ENCODE data around the gene SGSM2. TPM values are rescaled to one million over a fixed set of nuclear protein-coding genes. Genes with fewer than 3 reads are reported as not detected.

Gene SGSM2
- polyA plus RNA-seq, 3 donors, result 3.0 to 130 (median 3.5) TPM

DNA sequence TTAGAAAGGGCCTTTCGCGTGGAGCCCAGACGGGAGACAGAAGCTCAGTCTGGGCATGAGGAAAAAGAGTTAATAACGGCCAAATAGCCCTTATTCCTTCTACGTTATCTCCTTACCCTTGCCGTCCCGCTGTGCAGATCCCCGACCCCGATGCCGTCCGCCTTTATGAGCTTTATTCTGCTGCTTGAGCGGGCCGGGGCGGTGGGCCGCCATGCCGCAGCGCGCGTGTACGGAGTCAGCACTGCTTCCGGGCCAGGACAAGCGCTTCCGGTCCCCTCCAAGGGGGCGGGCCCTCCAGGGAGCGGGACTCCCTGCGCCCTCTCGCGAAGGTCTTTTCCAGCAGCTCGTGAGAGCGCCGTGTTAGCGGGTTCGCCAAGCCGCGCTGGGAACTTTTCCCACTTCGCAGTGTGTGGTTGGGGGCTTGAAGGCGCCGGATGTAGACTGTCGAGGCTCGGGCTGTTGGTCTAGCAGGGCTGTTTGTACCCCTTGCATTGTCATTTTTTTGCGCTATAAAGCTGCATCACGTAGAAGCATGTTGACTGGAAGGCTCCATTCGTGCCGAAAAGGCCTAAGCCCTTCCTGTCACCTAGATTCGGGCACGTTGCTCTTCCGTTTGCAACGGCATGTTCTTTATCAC is 968 bp upstream of the SGSM2 start, which contains the start of gene TSR1:
TSR1 (minus strand) TSS at position 243 of the 637 bp plus-strand sequence; CDS start at position 213, 30 bp downstream.
- H3K36me3 ChIP-seq (replicated peaks in 1 of 2; ENCODE audit: control insufficient read depth in 1 of 2, insufficient read depth in 2 of 2, low read length in 2 of 2), result peaks cover 36 to 39% of the 10 kb centered on the region in 2 donors
- peaks cover 18% of the 10 kb centered on the region for H3K79me2 ChIP-seq (ENCODE audit: insufficient read depth, low read length)
- H4K20me1 ChIP-seq (ENCODE audit: insufficient read depth, low read length), result peaks cover 6% of the 10 kb centered on the region
- H3K9ac ChIP-seq (ENCODE audit: insufficient read depth, low read length, poor library complexity, severe bottlenecking), result peak within 1 kb of the TSS; percentile 74
- Mint-ChIP-seq H3K36me3 (no peaks in the 10 kb centered on the region), H3K4me1 (peaks cover 15% of the 10 kb centered on the region), H3K27ac (peak within 1 kb of the TSS; percentile 70 to 94 (median 86)), H3K27me3 (ENCODE audit: low read depth in 3 of 3) (peaks cover 0 to 4% (median 0%) of the 10 kb centered on the region in 3 donors), H3K9me3 (no peaks in the 10 kb centered on the region), H3K4me3 (peak within 1 kb of the TSS; percentile 95 to 97)
- H3K9me3 ChIP-seq (replicated peaks in 1 of 2; ENCODE audit: control insufficient read depth in 1 of 2, insufficient read depth in 1 of 2, low read length in 2 of 2), result no peaks in the 10 kb centered on the region
- no peaks in the 10 kb centered on the region for H3K27me3 ChIP-seq (ENCODE audit: control insufficient read depth in 2 of 2, insufficient read depth in 2 of 2, low read length in 2 of 2)
- peak within 1 kb of the TSS; percentile 100 for H3K4me2 ChIP-seq (replicated peaks; ENCODE audit: extremely low read depth, low read length, poor library complexity, severe bottlenecking)
- peak within 1 kb of the TSS; percentile 34 to 73 for H3K27ac ChIP-seq (ENCODE audit: low read depth in 1 of 2, low read length in 2 of 2)
- H2AFZ ChIP-seq (ENCODE audit: insufficient read depth, low read depth, low read length, poor library complexity, severe bottlenecking), result peak within 1 kb of the TSS; percentile 96
- intact Hi-C loops (cut with micrococcal nuclease), result loop anchor here in 1 of 2 donors (5.0 kb wide), 1 partner anchor 34 kb away; the partner anchor contains the start of genes SMG6 and SRR
- under 1% methylated on average over 44 of the region's 48 CpGs for WGBS (ENCODE audit: insufficient coverage)
- peak within 1 kb of the TSS; percentile 84 to 91 (median 88) for H3K4me3 ChIP-seq (replicated peaks in 1 of 3; ENCODE audit: low read depth in 2 of 3, low read length in 3 of 3)
- DNase-seq, result peak; percentile 74 to 87 (median 82)
- H3K4me1 ChIP-seq (ENCODE audit: control insufficient read depth in 1 of 2, insufficient read depth in 2 of 2, low read length in 2 of 2), result peaks cover 20 to 25% of the 10 kb centered on the region in 2 donors
- TF ChIP-seq, protein P1, sequence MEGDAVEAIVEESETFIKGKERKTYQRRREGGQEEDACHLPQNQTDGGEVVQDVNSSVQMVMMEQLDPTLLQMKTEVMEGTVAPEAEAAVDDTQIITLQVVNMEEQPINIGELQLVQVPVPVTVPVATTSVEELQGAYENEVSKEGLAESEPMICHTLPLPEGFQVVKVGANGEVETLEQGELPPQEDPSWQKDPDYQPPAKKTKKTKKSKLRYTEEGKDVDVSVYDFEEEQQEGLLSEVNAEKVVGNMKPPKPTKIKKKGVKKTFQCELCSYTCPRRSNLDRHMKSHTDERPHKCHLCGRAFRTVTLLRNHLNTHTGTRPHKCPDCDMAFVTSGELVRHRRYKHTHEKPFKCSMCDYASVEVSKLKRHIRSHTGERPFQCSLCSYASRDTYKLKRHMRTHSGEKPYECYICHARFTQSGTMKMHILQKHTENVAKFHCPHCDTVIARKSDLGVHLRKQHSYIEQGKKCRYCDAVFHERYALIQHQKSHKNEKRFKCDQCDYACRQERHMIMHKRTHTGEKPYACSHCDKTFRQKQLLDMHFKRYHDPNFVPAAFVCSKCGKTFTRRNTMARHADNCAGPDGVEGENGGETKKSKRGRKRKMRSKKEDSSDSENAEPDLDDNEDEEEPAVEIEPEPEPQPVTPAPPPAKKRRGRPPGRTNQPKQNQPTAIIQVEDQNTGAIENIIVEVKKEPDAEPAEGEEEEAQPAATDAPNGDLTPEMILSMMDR (IDR thresholded peaks at IDR 0.05), result peak; percentile 17

DNA sequence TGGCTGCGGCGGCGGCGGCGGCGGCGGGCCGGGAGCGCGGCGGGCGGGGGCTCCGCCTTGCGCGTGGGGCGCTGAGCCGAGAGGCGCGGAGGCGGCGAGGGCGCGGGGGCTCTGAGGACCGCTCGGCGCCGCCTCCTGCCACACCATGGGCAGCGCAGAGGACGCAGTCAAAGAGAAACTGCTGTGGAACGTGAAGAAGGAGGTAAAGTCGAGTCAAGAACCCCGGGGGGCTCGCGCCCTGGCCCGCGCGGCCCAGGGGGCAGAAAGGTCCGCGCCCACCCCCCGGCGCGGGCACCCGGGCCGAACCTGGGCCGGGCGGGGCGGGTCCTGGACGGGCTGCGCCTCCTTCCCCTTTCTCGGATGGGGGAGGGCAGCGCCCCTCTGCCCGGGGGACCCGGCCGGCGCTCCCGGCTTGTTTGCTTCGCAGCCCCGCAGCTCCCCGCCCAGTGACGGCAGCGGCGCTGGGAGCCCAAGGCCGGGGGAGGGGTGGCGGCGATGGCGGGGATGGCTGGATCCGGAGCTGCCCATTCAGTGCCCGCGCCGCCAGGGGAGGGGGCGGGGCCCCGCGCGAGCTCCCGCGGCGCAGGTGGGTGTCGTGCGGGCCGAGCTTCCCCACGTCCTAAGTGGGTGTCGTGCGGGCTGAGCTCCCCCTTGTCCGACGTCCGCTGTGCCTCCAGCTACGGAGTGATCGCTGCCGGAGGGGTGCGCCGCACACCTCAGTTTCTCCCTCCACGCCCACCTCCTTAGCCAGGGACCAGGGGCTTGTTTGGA is 428 bp downstream of the SGSM2 start:
- Histone ChIP-seq H3K27ac (ENCODE audit: low read depth in 1 of 2, low read length in 2 of 2) (no peak overlapping the region), H3K79me2 (ENCODE audit: insufficient read depth, low read length) (peaks cover 18% of the 10 kb centered on the region), H2AFZ (ENCODE audit: insufficient read depth, low read depth, low read length, poor library complexity, severe bottlenecking) (peak overlapping the region; percentile 96), H3K27me3 (ENCODE audit: control insufficient read depth in 2 of 2, insufficient read depth in 2 of 2, low read length in 2 of 2) (no peaks in the 10 kb centered on the region), H3K4me2 (replicated peaks; ENCODE audit: extremely low read depth, low read length, poor library complexity, severe bottlenecking) (peak overlapping the region; percentile 100), H3K9me3 (replicated peaks in 1 of 2; ENCODE audit: control insufficient read depth in 1 of 2, insufficient read depth in 1 of 2, low read length in 2 of 2) (no peaks in the 10 kb centered on the region), H4K20me1 (ENCODE audit: insufficient read depth, low read length) (peaks cover 6% of the 10 kb centered on the region), H3K4me3 (replicated peaks in 1 of 3; ENCODE audit: low read depth in 2 of 3, low read length in 3 of 3) (peak overlapping the region; percentile 84 to 91 (median 88)), H3K9ac (ENCODE audit: insufficient read depth, low read length, poor library complexity, severe bottlenecking) (peak overlapping the region; percentile 74), H3K4me1 (ENCODE audit: control insufficient read depth in 1 of 2, insufficient read depth in 2 of 2, low read length in 2 of 2) (peaks cover 20 to 25% of the 10 kb centered on the region in 2 donors), H3K36me3 (replicated peaks in 1 of 2; ENCODE audit: control insufficient read depth in 1 of 2, insufficient read depth in 2 of 2, low read length in 2 of 2) (peaks cover 25 to 33% of the 10 kb centered on the region in 2 donors)
- Mint-ChIP-seq H3K27me3 (ENCODE audit: low read depth in 3 of 3) (peaks cover 0 to 4% (median 0%) of the 10 kb centered on the region in 3 donors), H3K4me1 (peaks cover 15% of the 10 kb centered on the region), H3K4me3 (peak overlapping the region; percentile 80 to 95), H3K36me3 (peaks cover 7 to 12% of the 10 kb centered on the region in 2 donors), H3K27ac (no peak overlapping the region), H3K9me3 (no peaks in the 10 kb centered on the region)
- intact Hi-C loops (cut with micrococcal nuclease), result loop anchor here in 1 of 2 donors (5.0 kb wide), 1 partner anchor 35 kb away; the partner anchor contains the start of genes SMG6 and SRR
- TF ChIP-seq, protein P1 (IDR thresholded peaks at IDR 0.05), result no peak
- under 1% methylated on average over 74 of the region's 92 CpGs for WGBS (ENCODE audit: insufficient coverage)
- peak; percentile 29 to 42 (median 40) for DNase-seq

All from CD14-positive monocyte (primary cell).